H1 (cell line): Measurements from ENCODE around the gene SPIRE1. TPM values are rescaled to one million over a fixed set of nuclear protein-coding genes. Genes with fewer than 3 reads are reported as not detected.

Source experiments
- ATF2 ChIP-seq: IDR thresholded peaks from 2 replicates; pipeline ENCODE4 v1.6.1; 2012; ENCODE audit warnings: low read length, inconsistent platforms
- BCL11A ChIP-seq, 2 experiments: IDR thresholded peaks; one replicate each; pipeline ENCODE4 v1.6.1; 2011; ENCODE audit warnings: low read depth in 2 of 2, low read length in 2 of 2, mild to moderate bottlenecking in 2 of 2
- CREB1 ChIP-seq: IDR thresholded peaks from 2 replicates; pipeline ENCODE4 v1.6.1; 2012; ENCODE audit warnings: inconsistent platforms
- TAF7 ChIP-seq: optimal IDR thresholded peaks from 2 replicates; pipeline ENCODE3; 2011; ENCODE audit warnings: low read depth, mild to moderate bottlenecking, inconsistent platforms, low read length, moderate library complexity, borderline replicate concordance
- polyA plus RNA-seq, 7 experiments: library from polyadenylated mRNA; depleted of rRNA in 3 of 7; stranded (reverse) in 5 of 7; unstranded in 2 of 7; fragments of >200 nt in 5 of 7; fragments of 200-250 nt in 2 of 7; gene quantifications; 1 replicate in 5 of 7; 2 replicates in 1 of 7; 4 replicates in 1 of 7; pipeline versions ENCODE4 v1.2.1 to v1.2.3, GENCODE V29; 2011 to 2013; ENCODE audit warnings: missing spikeins in 2 of 7, mixed read lengths in 2 of 7
- total RNA-seq: library from RNA; stranded (reverse); fragmentation: NEBNext Ultra II Directional; extraction: Animal tissue kit (Norgen Biotek cat#: 25700); gene quantifications from 2 replicates; pipeline ENCODE4 v1.2.1, GENCODE V29; 2021
- TF ChIP-seq, protein P1 (sequence below): IDR thresholded peaks from 2 replicates; pipeline ENCODE4 v1.6.1; 2012; ENCODE audit warnings: inconsistent platforms
- TF ChIP-seq, protein P2 (sequence below): fragments of 300-600 bp; sonication (generic); IDR thresholded peaks from 2 replicates; pipeline ENCODE4 v1.7.1; 2012; ENCODE audit warnings: low read length, moderate library complexity, mild to moderate bottlenecking, inconsistent platforms; ENCODE audit not compliant: insufficient replicate concordance

The SPIRE1 gene
- total and polyA plus RNA-seq, 2 of the 8 experiments (the other 6 are each of a cell fraction or from before 2014, with no cell fraction given) = 6.0 to 21.5 TPM

- TF ChIP-seq ATF2 = no peak
- TF ChIP-seq CREB1 = no peak
- TF ChIP-seq, protein P1, sequence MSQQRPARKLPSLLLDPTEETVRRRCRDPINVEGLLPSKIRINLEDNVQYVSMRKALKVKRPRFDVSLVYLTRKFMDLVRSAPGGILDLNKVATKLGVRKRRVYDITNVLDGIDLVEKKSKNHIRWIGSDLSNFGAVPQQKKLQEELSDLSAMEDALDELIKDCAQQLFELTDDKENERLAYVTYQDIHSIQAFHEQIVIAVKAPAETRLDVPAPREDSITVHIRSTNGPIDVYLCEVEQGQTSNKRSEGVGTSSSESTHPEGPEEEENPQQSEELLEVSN = no peak
- TF ChIP-seq, protein P2, sequence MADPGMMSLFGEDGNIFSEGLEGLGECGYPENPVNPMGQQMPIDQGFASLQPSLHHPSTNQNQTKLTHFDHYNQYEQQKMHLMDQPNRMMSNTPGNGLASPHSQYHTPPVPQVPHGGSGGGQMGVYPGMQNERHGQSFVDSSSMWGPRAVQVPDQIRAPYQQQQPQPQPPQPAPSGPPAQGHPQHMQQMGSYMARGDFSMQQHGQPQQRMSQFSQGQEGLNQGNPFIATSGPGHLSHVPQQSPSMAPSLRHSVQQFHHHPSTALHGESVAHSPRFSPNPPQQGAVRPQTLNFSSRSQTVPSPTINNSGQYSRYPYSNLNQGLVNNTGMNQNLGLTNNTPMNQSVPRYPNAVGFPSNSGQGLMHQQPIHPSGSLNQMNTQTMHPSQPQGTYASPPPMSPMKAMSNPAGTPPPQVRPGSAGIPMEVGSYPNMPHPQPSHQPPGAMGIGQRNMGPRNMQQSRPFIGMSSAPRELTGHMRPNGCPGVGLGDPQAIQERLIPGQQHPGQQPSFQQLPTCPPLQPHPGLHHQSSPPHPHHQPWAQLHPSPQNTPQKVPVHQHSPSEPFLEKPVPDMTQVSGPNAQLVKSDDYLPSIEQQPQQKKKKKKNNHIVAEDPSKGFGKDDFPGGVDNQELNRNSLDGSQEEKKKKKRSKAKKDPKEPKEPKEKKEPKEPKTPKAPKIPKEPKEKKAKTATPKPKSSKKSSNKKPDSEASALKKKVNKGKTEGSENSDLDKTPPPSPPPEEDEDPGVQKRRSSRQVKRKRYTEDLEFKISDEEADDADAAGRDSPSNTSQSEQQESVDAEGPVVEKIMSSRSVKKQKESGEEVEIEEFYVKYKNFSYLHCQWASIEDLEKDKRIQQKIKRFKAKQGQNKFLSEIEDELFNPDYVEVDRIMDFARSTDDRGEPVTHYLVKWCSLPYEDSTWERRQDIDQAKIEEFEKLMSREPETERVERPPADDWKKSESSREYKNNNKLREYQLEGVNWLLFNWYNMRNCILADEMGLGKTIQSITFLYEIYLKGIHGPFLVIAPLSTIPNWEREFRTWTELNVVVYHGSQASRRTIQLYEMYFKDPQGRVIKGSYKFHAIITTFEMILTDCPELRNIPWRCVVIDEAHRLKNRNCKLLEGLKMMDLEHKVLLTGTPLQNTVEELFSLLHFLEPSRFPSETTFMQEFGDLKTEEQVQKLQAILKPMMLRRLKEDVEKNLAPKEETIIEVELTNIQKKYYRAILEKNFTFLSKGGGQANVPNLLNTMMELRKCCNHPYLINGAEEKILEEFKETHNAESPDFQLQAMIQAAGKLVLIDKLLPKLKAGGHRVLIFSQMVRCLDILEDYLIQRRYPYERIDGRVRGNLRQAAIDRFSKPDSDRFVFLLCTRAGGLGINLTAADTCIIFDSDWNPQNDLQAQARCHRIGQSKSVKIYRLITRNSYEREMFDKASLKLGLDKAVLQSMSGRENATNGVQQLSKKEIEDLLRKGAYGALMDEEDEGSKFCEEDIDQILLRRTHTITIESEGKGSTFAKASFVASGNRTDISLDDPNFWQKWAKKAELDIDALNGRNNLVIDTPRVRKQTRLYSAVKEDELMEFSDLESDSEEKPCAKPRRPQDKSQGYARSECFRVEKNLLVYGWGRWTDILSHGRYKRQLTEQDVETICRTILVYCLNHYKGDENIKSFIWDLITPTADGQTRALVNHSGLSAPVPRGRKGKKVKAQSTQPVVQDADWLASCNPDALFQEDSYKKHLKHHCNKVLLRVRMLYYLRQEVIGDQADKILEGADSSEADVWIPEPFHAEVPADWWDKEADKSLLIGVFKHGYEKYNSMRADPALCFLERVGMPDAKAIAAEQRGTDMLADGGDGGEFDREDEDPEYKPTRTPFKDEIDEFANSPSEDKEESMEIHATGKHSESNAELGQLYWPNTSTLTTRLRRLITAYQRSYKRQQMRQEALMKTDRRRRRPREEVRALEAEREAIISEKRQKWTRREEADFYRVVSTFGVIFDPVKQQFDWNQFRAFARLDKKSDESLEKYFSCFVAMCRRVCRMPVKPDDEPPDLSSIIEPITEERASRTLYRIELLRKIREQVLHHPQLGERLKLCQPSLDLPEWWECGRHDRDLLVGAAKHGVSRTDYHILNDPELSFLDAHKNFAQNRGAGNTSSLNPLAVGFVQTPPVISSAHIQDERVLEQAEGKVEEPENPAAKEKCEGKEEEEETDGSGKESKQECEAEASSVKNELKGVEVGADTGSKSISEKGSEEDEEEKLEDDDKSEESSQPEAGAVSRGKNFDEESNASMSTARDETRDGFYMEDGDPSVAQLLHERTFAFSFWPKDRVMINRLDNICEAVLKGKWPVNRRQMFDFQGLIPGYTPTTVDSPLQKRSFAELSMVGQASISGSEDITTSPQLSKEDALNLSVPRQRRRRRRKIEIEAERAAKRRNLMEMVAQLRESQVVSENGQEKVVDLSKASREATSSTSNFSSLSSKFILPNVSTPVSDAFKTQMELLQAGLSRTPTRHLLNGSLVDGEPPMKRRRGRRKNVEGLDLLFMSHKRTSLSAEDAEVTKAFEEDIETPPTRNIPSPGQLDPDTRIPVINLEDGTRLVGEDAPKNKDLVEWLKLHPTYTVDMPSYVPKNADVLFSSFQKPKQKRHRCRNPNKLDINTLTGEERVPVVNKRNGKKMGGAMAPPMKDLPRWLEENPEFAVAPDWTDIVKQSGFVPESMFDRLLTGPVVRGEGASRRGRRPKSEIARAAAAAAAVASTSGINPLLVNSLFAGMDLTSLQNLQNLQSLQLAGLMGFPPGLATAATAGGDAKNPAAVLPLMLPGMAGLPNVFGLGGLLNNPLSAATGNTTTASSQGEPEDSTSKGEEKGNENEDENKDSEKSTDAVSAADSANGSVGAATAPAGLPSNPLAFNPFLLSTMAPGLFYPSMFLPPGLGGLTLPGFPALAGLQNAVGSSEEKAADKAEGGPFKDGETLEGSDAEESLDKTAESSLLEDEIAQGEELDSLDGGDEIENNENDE = no peak
- TF ChIP-seq TAF7 = no peak
- TF ChIP-seq BCL11A (IDR thresholded peaks at IDR 0.05; ENCODE audit: low read depth in 2 of 2, low read length in 2 of 2) = no peak
These were observed 172.3 kb downstream of the SPIRE1 start (continued) for GRCh38 chr18:12485479-12486105.
